Body of pancreas (tissue), 4 donors: ENCODE data around the gene CEBPG. TPM values are rescaled to one million over a fixed set of nuclear protein-coding genes. Genes with fewer than 3 reads are reported as not detected.

Experiments used
- ATAC-seq: fragments of 150-250 bp; one replicate; pipeline ENCODE4 v1.9.1; 2016
- DNase-seq, 4 donors: peaks; one replicate each; pipeline ENCODE4 v3.0.0-alpha.2; 2019
- H3K27ac ChIP-seq, 4 donors: fragments of 200-600 bp; sonication (generic); 1 replicate in 3 of 4; 2 replicates in 1 of 4; pipeline versions ENCODE4 v1.5.1 to v1.6.1; 2016 to 2019; ENCODE audit warnings: mild to moderate bottlenecking in 1 of 4, mixed read lengths in 1 of 4, moderate library complexity in 1 of 4
- H3K27me3 ChIP-seq, 2 donors: fragments of 200-600 bp; sonication (generic); one replicate each; pipeline ENCODE4 v1.6.0; 2016; ENCODE audit warnings: mild to moderate bottlenecking in 1 of 2
- H3K36me3 ChIP-seq, 2 donors: fragments of 200-600 bp; sonication (generic); replicated peaks in 1 of 2; 2 replicates each; pipeline ENCODE4 v1.5.1; 2016; ENCODE audit warnings: low read depth in 2 of 2; ENCODE audit not compliant: insufficient read depth in 1 of 2
- H3K4me1 ChIP-seq: fragments of 200-600 bp; sonication (generic); one replicate; pipeline ENCODE4 v1.6.0; 2016
- H3K4me3 ChIP-seq, 2 donors: fragments of 200-600 bp; sonication (generic); 1 replicate in 1 of 2; 2 replicates in 1 of 2; pipeline ENCODE4 v1.5.1; 2016 to 2019
- H3K9me3 ChIP-seq, 3 donors: fragments of 200-600 bp; sonication (generic); 1 replicate in 2 of 3; 2 replicates in 1 of 3; pipeline ENCODE4 v1.5.1; 2016
- CTCF ChIP-seq, 7 experiments: fragments of 450-650 bp in 4 of 7; fragments of 200-600 bp in 3 of 7; sonication (generic) in 3 of 7; IDR thresholded peaks; one replicate each; pipeline ENCODE4 v1.5.1; 2016 to 2019; ENCODE audit warnings: antibody characterized with exemption in 7 of 7
- POLR2A ChIP-seq, 3 donors: fragments of 450-650 bp; IDR thresholded peaks; one replicate each; pipeline ENCODE4 v1.6.1; 2016; ENCODE audit warnings: antibody characterized with exemption in 3 of 3, mild to moderate bottlenecking in 2 of 3
- WGBS, 2 donors: methylation state at CpG; one replicate each; pipeline ENCODE4 v1.1.5; 2017; 5-methylcytosine and 5-hydroxymethylcytosine counted together
- intact Hi-C: fragments of 100-400 bp; cut with DNase I; formaldehyde crosslinking; loops from one replicate; pipeline ENCODE4 v1.15.1; 2023
- total RNA-seq, 2 donors: library from RNA; depleted of rRNA; stranded (reverse); fragments of >200 nt; gene quantifications; one replicate each; pipeline ENCODE4 v1.1.0, GENCODE V29; 2016

The CEBPG gene
- total RNA-seq, 2 donors from 2014 or later = 13.2 to 16.3 TPM

DNA sequence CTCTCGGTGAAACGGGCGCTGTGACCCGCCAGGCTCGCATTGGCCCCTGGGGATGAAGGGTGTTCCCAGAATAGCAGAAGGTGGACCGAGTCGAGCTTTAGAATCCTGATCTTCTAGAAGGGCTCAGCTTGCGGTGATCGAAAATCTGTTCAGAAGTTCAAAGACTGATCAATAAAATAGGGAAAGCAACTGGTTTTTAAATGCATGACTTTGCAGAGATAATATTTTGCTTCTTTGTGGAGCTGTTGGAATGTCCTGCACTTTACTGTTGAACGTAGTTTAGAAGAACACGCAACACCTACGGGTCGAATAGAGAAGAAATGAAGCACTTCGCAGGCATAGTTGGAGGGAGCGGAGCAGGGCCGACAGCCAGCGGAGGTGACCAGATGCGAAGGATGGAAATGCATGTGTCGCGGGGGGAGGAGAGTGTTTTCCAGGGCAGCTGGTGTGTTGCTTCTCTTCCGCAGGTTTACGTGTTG, 766 bp downstream of the CEBPG start:
- ATAC-seq = peak; percentile 10
- intact Hi-C loops = no loop called here
- WGBS, 2 donors = 0 to 1% methylated on average over 19 to 22 of the region's 22 CpGs

GRCh38 chr19:33375156-33375836, 1.8 kb downstream of the CEBPG start:
- 44 to 54% methylated on average over 9 of the region's 9 CpGs for WGBS, 2 donors
- Histone ChIP-seq H3K4me1 (peaks cover 52% of the 10 kb centered on the region), H3K27ac (peak overlapping the region in 3 of 4 donors; percentile 99), H3K4me3 (no peak overlapping the region), H3K36me3 (no peaks in the 10 kb centered on the region), H3K9me3 (no peaks in the 10 kb centered on the region), H3K27me3 (no peaks in the 10 kb centered on the region)
- TF ChIP-seq POLR2A (IDR thresholded peaks at IDR 0.05) = no peak
- TF ChIP-seq CTCF (IDR thresholded peaks at IDR 0.05) = no peak
- no peak for DNase-seq
- ATAC-seq = no peak
- intact Hi-C loops = no loop called here

More for the DNA sequence above, 766 bp downstream of the CEBPG start:
- H3K27me3 ChIP-seq = no peaks in the 10 kb centered on the region
- H3K4me1 ChIP-seq = peaks cover 46% of the 10 kb centered on the region
- H3K27ac ChIP-seq = peak overlapping the region; percentile 93 to 99 (median 99)
- TF ChIP-seq POLR2A (IDR thresholded peaks at IDR 0.05) (no peak), CTCF (IDR thresholded peaks at IDR 0.05) (peak in 2 of 7 experiments; percentile 17 to 23)
- H3K9me3 ChIP-seq = no peaks in the 10 kb centered on the region
- H3K36me3 ChIP-seq = no peaks in the 10 kb centered on the region
- peak overlapping the region; percentile 22 to 39 for H3K4me3 ChIP-seq
- peak; percentile 46 to 56 (median 49) for DNase-seq

GRCh38 chr19:33375837-33376159, 2.3 kb downstream of the CEBPG start:
- intact Hi-C loops = no loop called here
- Histone ChIP-seq H3K4me1 (peaks cover 53% of the 10 kb centered on the region), H3K27ac (peak overlapping the region in 1 of 4 donors; percentile 14), H3K4me3 (no peak overlapping the region), H3K36me3 (no peaks in the 10 kb centered on the region), H3K9me3 (no peaks in the 10 kb centered on the region), H3K27me3 (no peaks in the 10 kb centered on the region)
- no peak for ATAC-seq
- TF ChIP-seq CTCF (IDR thresholded peaks at IDR 0.05) (no peak), POLR2A (IDR thresholded peaks at IDR 0.05) (no peak)
- WGBS, 2 donors = 76 to 81% methylated on average over 1 of the region's 1 CpG
- DNase-seq = no peak

DNA sequence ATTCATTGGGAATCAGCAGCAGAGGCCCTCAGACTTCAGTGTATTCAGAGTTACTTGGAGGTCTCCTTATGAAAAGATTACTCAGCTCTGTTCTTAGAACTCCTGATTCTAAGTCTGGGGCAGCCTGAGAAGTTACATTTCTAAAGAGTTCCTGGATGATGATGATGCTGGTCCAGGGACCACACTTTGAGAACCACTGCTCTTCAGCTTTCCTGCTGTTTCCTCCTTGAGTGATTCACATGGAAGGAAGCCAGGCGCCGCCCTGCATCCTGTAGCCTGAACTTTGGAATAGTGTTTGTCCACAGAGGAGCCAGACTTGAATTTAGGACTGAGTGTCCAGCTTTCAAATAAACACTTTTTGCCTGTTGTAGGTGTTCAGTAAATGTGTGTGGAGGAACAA, 2.9 kb downstream of the CEBPG start:
- ATAC-seq = no peak
- no peak overlapping the region for H3K27ac ChIP-seq
- peak; percentile 65 to 79 (median 70) for DNase-seq
- no peaks in the 10 kb centered on the region for H3K36me3 ChIP-seq
- intact Hi-C loops = no loop called here
- 66 to 75% methylated on average over 2 of the region's 2 CpGs for WGBS, 2 donors
- H3K4me1 ChIP-seq = peaks cover 59% of the 10 kb centered on the region
- H3K4me3 ChIP-seq = no peak overlapping the region
- no peaks in the 10 kb centered on the region for H3K27me3 ChIP-seq
- no peaks in the 10 kb centered on the region for H3K9me3 ChIP-seq
- TF ChIP-seq POLR2A (IDR thresholded peaks at IDR 0.05) (no peak), CTCF (IDR thresholded peaks at IDR 0.05) (no peak)
